HG02884 (cell line): ENCODE data around the gene GPATCH11.

Experiments
- ATAC-seq: cut with Tn5 transposase; IDR thresholded peaks from one replicate; pipeline ENCODE4 v1.9.1; 2021; ENCODE audit warnings: mild to moderate bottlenecking, moderate library complexity; ENCODE audit not compliant: unreplicated experiment

Gene GPATCH11

DNA sequence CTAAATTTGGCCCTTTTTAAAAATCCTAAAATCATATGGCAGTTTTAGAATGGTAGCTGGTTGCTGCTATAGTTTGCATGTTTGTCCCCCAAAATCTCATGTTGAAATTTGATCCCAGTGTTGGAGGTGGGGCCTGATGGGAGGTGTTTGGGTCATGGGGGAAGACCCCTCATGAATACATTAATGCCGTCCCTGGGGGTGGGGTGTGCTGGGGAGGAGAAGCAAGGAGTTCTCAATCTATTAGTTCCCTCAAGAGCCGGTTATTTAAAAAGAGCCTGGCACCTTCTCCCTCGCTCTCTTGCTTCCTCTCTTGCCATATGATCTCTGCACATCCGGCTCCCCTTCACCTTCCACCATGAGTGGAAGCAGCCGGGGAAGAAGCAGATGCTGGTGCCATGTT is 20.8 kb downstream of the GPATCH11 start:
- no peak for ATAC-seq

DNA sequence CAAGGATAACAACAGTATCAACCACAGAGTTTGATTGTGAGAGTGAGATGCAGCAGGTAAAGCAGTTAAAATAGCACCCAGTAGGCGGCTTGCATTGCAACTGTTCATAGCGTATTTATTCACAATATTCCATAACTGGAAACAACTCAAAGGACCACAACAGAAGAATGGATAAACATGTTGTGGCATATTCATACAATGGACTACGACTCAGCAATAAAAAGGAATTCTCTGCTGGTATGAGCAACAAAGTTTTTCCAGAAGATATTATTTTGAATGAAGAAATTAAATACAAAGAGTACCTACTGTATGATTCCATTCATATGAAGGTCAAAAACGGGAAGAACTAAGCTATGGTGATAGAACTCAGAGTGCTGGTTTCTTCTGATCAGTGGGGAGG is 25.2 kb downstream of the GPATCH11 start:
- no peak for ATAC-seq

DNA sequence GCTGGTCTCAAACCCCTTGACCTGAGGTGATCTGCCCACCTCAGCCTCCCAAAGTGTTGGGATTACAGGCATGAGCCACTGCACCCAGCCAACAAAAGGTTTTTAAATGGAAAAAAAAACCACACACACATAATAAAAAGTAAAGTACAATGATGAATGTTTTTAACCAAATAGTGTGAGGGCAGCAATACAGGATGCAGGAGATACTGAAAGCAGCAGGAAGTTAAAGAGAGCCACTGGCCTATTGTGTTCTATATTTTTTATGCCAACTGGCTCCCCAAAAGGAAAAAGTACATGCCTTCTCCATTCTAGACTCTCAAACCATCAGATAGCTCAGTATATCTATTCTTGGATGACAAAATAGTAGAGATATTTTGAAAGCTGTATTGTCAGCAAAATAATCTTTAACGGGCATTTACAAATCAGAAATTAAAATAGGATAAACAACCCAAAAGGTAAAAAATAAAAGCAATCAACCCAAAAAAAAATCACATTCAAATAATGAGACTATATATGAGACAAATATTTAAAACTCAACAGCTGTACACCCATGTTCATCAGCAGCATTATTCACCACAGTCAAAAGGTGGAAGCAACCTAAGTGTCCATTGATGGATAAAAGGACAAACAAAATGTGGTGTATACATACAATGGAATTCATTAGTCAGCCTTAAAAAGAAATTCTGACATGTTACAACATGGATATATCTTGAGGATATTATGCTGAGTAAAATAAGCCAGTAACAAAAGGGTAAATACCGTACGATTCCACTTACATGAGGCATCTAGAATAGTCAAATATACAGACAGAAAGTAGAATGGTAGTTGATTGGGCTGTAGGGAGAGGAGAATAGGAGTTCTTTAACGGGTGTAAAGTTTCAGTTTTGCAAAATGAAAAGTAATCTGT is 26.2 kb downstream of the GPATCH11 start:
- no peak for ATAC-seq

DNA sequence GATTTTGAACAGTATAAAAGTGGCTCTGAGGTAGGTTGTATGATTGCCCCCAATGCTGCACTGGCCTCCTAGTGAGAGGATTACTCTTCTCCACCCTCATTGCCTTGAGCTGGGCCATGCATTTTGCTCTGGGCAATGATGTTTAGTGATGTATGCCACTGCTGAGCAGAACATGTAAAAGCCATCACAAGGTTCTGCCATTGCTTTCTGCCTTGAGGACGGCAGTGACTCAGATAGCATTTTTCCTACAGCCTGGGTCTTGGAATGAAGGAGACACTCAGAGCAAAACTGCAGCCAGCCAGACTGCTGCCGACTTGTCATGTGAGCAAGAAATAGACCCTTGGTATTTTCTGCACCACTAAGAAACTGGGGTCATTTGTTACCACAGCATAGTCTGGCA is 27.6 kb downstream of the GPATCH11 start:
- ATAC-seq, result no peak

DNA sequence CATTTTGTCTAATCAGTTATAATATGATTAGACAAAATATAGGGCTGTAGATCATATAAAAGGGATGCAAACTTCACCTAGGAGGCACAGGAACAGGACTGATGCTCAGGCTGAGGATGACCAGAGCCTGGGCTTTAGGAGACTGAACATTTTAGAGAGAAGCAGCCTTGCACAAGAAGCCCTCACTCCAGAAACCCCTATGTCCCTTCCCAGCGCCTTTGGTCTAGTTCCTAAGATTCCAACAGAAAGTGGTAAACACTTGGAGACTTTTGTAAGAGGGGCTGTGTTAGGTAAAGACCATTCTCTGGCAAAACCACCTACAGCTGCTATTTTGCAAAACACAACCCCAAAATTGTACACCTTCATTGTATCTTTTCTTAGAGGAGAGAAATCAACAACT is 33.2 kb downstream of the GPATCH11 start:
- ATAC-seq, result no peak

DNA sequence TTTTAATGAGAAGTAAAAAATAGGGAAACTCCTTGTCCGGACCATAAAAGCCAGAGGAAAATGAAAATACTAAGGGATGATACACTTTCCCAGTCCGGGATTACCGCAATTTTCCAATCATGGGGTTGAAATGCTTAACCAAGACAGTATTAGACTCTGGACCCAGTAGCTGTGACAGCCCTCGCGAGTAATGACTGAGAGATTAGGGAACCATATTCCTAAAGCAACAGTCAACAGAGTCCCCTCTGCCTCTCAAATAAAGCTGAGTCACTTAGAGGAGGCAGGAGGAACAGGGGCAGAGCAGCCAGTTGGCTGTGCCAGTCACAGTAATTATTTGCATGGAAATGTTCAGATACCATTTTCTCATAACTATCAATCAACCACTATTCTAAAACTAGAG is 34.8 kb downstream of the GPATCH11 start:
- no peak for ATAC-seq

DNA sequence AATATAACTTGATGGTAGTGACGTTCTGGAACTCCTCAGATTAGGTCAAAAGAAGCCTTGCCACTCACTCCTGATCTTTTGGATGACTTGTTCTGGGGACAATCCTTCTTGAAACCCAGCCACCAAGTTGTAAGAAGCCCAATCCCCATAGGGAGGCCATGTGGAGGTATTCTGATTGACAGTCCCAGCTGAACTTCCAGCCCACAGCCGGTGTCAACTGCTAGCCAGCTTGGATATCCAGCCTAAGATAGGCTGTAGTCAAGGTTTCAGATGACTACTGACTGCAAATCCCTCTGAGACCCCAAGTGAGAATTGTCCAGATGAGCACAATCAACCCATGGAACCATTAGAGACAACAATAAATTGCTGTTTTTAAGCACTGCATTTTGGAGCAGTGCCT is 41.1 kb downstream of the GPATCH11 start:
- no peak for ATAC-seq

DNA sequence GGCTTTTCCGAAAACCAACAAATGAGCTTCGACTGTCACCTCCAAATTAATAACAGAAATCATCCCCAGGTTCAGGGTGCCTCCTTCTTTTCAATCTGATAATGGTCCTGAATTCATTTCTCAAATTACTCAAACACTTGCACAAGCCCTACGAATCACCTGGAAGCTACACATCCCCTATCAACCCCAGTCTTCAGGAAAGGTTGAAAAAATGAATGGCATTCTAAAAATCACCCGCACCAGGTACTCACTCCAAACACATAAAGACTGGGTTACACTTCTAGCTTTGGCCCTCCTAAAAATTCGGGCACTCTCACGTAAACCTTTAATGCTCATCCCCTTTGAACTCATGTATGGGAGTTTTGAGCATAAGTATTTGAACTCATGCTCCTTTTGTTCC is 48.6 kb downstream of the GPATCH11 start:
- ATAC-seq, result no peak

DNA sequence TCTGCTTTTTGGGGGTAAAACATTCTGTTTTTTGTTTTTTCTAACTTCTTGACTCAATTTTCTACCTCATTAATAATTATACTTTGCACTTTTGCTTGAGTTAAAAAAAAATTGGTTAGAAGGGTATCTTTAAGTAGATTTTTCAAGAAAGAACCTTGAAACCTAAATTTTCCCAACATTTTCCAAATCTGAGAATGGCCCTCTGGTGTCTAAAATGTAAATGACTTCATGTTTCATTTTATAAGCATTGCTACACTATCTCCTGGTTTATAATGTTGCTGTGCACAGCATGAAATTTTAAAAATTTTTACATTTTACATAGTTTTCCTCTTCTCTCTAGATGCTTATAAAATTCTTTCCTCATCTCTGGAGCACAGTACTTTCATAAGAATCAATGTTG is 58.2 kb downstream of the GPATCH11 start:
- no peak for ATAC-seq

DNA sequence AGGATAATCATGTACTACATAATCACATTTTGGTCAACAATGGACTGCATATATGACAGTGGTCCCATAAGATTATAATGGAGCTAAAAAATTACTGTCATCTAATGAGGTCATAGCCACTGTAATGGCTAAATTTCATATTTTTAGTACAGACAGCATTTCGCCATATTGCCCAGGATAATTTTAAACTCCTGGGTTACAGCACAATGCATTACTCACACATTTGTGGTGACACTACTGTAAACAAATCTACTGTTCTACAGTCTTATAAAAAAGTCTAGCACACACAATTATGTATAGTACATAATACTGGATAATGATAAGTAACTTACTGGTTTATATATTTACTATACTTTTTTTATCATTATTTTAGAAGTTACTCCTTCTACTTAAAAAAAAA is 59.7 kb downstream of the GPATCH11 start:
- no peak for ATAC-seq

DNA sequence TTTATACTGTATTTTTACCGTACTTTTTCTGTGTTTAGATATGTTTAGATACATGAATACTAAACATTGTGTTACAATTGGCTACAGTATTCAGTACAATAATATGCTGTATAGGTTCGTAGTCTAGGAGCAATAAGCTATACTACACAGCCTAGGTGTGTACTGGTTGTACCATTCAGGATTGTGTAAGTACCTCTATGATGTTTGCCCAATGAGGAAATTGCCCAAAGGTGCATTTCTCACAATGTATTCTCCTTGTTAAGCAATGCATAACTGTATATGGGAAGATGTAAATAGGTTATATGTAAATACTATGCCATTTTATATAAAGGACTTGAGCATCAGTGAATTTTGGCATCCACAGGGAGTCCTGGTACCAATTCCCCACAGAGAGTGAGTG is 61.7 kb downstream of the GPATCH11 start:
- ATAC-seq, result no peak

DNA sequence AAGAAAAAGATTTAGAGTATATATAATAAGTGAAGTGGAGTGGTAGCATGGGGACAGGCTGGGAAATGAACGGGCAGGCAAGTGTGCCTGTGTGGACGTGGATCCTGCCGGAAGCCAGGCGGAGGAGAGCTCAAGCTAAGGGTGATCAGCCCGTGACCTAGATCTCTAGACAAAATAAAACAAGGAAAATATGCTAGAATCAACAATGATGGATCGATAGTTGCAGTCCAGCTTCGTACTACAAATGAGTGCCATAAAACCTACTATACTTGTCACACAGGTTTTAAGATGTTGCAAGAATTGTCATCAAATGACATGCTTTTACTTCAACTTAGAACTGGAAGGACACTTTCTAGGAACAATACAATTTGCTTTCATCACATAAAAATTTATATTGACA is 64.0 kb downstream of the GPATCH11 start:
- no peak for ATAC-seq
